ENCODE results near the gene GYS2.

GYS2 gene

GRCh38 chr12:21523148-21523547 is 81.5 kb downstream of the GYS2 start:
- no peak for TF ChIP-seq CTCF (IDR thresholded peaks at IDR 0.05; ENCODE audit: low read depth, low read length)
- H3K4me3 ChIP-seq (ENCODE audit: low read depth, low read length): no peak overlapping the region
- in situ Hi-C loops (cut with HindIII; ENCODE audit: low sequenced_read_pairs): no loop called here
- DNase-seq (ENCODE audit: low read depth, low spot score): no peak

- TF ChIP-seq CTCF (IDR thresholded peaks at IDR 0.05; ENCODE audit: low read depth, low read length): no peak
- no peak for DNase-seq (ENCODE audit: low read depth, low spot score)
- in situ Hi-C loops (cut with HindIII; ENCODE audit: low sequenced_read_pairs): no loop called here
- H3K4me3 ChIP-seq (ENCODE audit: low read depth, low read length): no peak overlapping the region
Measured at GRCh38 chr12:21521541-21521940, 83.1 kb downstream of the GYS2 start.

- no peak overlapping the region for H3K4me3 ChIP-seq (ENCODE audit: low read depth, low read length)
- in situ Hi-C loops (cut with HindIII; ENCODE audit: low sequenced_read_pairs): no loop called here
- no peak for DNase-seq (ENCODE audit: low read depth, low spot score)
- TF ChIP-seq CTCF (IDR thresholded peaks at IDR 0.05; ENCODE audit: low read depth, low read length): no peak
Measured at GRCh38 chr12:21518451-21518850, 86.2 kb downstream of the GYS2 start.

DNA sequence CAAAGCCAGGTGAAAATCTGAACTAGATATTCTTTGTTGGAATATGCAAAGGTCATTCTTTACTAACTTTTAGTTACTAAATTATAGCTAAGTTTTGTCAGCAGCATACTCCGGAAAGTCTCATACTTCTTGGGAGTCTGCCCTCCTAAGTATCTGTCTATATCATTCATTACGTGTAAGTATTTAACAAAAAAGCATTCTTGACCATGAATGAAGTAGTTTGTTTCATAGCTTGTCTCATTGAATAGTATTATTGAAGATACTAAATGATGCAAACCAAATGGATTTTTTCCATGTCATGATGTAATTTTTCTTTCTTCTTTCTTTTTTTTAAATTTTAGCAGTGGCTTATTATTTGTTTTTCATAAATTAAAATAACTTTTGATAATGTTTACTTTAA is 88.4 kb downstream of the GYS2 start:
- in situ Hi-C loops (cut with HindIII; ENCODE audit: low sequenced_read_pairs): no loop called here
- no peak for TF ChIP-seq CTCF (IDR thresholded peaks at IDR 0.05; ENCODE audit: low read depth, low read length)
- H3K4me3 ChIP-seq (ENCODE audit: low read depth, low read length): no peak overlapping the region
- DNase-seq (ENCODE audit: low read depth, low spot score): no peak

GRCh38 chr12:21509768-21510167 is 94.9 kb downstream of the GYS2 start:
- no peak for TF ChIP-seq CTCF (IDR thresholded peaks at IDR 0.05; ENCODE audit: low read depth, low read length)
- H3K4me3 ChIP-seq (ENCODE audit: low read depth, low read length): no peak overlapping the region
- in situ Hi-C loops (cut with HindIII; ENCODE audit: low sequenced_read_pairs): no loop called here
- DNase-seq (ENCODE audit: low read depth, low spot score): no peak

DNA sequence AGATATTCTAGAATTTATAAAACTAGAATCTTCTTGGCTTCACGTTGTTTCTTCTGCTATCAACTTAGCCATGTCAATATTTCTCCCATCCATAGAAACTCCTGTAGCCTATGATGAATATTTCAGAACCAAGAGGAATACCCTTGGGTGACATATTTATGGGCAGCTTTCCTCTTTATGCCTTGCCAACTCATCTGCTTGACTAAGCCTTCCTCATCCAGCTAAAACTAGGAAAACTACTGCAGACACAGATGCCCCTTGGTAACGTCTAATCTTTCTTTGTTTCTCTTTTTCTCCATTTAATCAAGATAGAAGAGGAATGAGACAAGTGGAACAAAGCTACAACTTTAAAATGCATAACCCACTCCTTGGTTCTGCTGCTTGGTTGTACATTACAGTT is 96.8 kb downstream of the GYS2 start:
- no peak overlapping the region for H3K4me3 ChIP-seq (ENCODE audit: low read depth, low read length)
- DNase-seq (ENCODE audit: low read depth, low spot score): no peak
- no peak for TF ChIP-seq CTCF (IDR thresholded peaks at IDR 0.05; ENCODE audit: low read depth, low read length)
- in situ Hi-C loops (cut with HindIII; ENCODE audit: low sequenced_read_pairs): no loop called here

GRCh38 chr12:21505888-21506287 is 98.8 kb downstream of the GYS2 start:
- no peak overlapping the region for H3K4me3 ChIP-seq (ENCODE audit: low read depth, low read length)
- no peak for TF ChIP-seq CTCF (IDR thresholded peaks at IDR 0.05; ENCODE audit: low read depth, low read length)
- in situ Hi-C loops (cut with HindIII; ENCODE audit: low sequenced_read_pairs): no loop called here

More at GRCh38 chr12:21505888-21506287, 98.8 kb downstream of the GYS2 start:
- no peak for DNase-seq (ENCODE audit: low read depth, low spot score)
